SW480 (cell line): ENCODE results near the gene MICAL1.

Source experiments
- DNase-seq: peaks from one replicate; pipeline ENCODE4 v3.0.0-alpha.2; 2016; ENCODE audit warnings: low spot score

The MICAL1 gene

GRCh38 chr6:109436041-109436440 lies 19.5 kb downstream of the MICAL1 start:
- DNase-seq: no peak

DNA sequence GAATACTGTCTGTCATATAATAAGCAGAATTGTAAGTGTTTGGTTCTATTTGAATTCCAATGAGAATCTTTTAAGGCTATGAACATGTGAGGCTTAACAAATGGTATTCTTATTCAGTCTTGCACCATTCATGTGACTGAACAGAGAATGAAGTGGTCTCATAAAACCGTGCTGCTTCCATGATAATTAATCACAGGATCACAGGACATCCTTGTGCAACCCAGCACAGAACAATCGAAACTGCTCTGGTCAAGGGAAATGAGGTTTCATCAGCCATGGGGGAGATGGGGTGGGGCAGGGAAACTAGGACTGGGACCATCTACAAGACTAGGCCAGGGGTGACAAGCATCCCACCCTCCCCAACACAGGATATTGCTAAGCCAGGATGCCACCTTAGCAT lies 21.1 kb downstream of the MICAL1 start:
- DNase-seq: no peak

- no peak for DNase-seq
These were observed 26.1 kb downstream of the MICAL1 start for GRCh38 chr6:109429496-109429895.

- no peak for DNase-seq
These were observed 26.6 kb downstream of the MICAL1 start for GRCh38 chr6:109428889-109429477.

GRCh38 chr6:109424946-109425345 lies 30.6 kb downstream of the MICAL1 start:
- DNase-seq: no peak

GRCh38 chr6:109421184-109421583 lies 34.4 kb downstream of the MICAL1 start:
- no peak for DNase-seq

GRCh38 chr6:109420751-109421150 lies 34.8 kb downstream of the MICAL1 start:
- DNase-seq: no peak

- DNase-seq: no peak
These were observed 37.9 kb downstream of the MICAL1 start for GRCh38 chr6:109417646-109418045.

DNA sequence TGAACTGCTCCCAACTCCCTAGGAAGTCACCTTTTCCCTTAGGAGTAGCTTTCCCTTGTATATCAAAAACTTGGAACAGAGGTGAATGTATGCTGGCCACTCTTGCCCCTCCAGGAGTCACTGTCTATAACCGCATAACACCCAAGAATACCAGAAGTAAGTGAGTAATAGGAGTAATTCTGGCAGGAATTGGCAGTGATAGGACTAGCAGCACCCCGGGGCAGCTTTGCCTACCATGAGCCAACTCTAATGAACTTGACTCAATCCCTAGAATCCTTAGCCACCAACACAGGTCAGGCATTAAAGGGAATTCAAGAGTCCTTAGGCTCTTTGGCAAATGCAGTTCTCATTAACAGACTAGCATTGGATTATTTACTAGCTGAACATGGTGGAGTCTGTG lies 44.5 kb downstream of the MICAL1 start:
- no peak for DNase-seq

- DNase-seq: no peak
These were observed 49.4 kb downstream of the MICAL1 start for GRCh38 chr6:109406196-109406595.

GRCh38 chr6:109397020-109397419 lies 58.6 kb downstream of the MICAL1 start:
- DNase-seq: no peak

DNA sequence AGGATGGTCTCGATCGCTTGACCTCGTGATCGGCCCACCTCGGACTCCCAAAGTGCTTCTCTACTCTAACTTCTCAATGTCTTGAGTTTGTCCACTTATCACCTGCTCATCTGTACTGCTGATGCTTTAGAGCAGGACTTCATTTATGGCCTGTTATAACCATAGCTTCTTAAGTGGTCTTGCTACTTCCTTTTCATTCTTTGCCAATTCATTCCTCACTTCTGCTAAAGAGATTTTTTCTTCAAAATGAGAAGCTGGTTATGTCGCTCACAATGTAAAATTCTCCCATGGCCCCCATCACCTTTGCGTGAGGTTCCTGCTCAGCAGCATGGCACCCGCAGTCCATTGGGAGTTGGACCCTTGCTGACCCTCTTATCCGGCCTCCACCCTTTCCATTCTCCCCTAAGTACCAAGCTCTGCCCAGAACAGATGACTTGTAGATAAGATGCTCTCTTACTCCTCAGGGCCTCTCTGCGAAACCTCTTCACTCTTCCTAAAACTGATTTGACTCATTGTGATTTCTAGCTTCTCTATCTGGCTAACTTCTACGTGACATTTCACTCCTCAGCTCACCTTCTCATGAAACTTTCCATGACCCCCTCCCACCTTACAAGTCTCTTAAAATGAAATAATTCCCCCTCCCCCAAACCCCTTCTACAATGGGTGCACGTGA lies 59.4 kb downstream of the MICAL1 start:
- no peak for DNase-seq
